ENCODE data around the gene SEC61B. TPM values are rescaled to one million over a fixed set of nuclear protein-coding genes. Genes with fewer than 3 reads are reported as not detected.
A peak's percentile ranks its signal among the peaks of the same experiment; 100 is the strongest.
"Not testable (repeated sequence)": the region's sequence is repeated elsewhere in the genome, so short reads cannot be mapped to it uniquely, and the experiment has no call there.

The SEC61B gene
- total RNA-seq, 1 experiment from 2014 or later, result 107 TPM

- DNase-seq (ENCODE audit: low read depth), result no peak
Observed at GRCh38 chr9:99235926-99236634, 14.0 kb downstream of the SEC61B start.

- no peak for DNase-seq (ENCODE audit: low read depth)
Observed at GRCh38 chr9:99237356-99237755, 15.3 kb downstream of the SEC61B start.

GRCh38 chr9:99237849-99238248 is 15.8 kb downstream of the SEC61B start:
- not testable (repeated sequence) for DNase-seq (ENCODE audit: low read depth)

GRCh38 chr9:99238331-99238730 is 16.2 kb downstream of the SEC61B start:
- DNase-seq (ENCODE audit: low read depth), result no peak

DNA sequence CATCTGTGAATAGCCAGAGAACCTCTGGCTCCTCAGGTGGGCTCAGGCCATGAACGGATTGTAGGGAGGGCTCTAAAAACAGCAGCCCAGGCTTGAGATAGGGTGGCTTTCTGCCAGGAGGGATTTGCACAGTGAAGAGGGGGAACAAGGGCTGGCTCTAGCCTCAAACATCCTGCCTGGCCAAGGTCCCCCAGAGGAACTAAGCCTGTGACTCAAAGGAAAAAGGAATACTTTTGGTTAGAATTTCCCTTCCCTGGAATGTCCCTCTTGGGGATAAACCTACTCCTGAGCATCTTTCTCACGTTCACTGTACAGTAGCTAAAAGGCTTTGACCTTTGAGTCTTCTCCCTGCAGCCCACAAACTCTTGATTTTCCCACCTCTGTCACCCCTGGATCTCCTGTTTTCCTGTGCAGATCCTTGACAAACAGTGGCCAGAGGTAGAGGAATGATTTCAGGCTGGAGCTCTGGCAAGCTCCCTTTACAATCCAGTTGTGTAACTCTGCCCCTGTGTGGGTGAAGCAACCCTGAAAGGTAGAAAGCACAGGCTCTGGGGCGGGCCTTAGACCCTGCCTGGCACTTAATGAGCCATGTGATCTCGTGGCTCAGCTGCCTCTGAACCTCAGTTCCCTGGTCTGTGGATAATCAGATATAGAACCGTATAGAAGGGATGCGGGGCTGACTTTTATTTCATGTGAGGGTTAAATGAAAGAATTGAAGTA is 17.4 kb downstream of the SEC61B start:
- peak; percentile 62 for DNase-seq (ENCODE audit: low read depth)

DNA sequence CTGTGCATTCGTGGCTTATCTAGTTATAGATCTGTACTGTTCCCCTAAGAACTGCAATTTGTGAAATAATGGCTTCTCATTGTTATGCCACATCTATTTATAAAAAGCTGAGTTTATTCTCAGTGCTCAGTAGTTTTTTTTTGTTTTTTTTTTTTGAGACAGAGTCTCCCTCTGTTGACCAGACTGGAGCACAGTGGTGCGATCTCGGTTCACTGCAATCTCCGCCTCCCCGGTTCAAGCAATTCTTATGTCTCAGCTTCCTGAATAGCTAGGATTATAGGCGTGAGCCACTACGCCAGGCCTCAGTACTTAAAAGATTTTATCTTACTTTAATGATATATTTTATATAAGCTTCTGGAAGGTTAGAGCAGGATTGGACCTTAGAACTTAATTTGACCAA is 19.0 kb downstream of the SEC61B start:
- DNase-seq (ENCODE audit: low read depth), result no peak

DNA sequence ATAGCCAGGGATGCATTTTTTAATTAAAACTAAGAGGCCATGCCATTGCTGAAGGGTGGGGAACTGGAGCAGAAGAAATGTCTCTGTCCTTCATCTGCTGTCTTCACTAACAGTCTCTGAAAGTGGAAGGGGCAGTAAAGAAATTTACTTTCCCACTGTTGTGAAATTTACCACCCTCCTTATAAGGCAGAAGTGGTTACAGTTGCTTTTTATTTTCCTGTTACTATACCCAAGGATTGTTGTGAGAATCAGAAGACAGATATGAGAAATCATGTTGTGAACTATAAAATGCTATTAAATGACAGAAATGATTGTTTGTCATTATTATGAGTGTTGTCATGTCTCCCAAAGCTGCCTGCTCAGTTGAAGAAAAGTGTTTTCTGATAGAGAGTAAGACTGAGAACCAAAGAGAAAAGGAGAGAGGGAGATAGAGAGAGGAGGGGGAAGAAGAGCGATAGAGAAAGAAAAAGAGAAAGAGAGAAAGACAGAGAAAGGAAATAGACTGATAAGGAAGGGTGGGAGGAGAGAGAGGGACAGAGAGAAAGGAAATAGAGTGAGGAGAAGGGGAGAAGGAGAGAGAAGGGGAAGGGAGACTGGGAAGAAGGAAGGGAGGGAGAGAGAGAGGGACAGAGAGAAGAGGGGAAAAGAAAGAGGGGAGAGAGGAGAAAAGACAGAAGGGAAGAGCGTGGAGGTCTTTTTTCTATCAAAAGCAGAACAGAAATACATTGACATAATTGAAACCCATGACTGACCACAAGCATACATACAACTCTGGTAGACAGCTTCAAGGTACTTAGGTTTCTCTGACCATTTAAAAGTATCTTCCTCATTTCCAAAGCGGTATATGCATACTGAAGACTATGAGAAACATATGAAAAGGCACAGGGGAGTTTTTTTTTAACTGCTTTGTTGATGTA is 22.5 kb downstream of the SEC61B start:
- DNase-seq (ENCODE audit: low read depth), result no peak

DNA sequence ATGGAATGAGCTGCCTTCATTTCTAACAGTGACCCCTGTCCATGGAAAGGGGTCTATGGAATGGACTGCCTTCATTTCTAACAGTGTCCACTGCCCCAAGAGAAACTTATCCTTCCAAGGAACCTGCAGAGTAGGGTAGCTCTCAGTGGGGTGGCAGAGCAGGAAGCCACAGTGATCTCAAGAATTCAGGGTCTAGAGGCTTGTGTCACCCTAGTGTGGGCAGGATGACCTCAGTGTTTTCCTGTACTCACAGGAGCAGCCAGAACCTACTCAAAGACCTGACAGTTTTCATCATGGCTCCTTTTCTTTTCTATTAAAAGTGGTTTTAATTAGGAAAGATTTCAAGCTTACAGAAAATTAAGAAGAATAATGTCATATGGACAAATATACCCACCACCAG is 27.5 kb downstream of the SEC61B start:
- peak; percentile 47 for DNase-seq (ENCODE audit: low read depth)

DNA sequence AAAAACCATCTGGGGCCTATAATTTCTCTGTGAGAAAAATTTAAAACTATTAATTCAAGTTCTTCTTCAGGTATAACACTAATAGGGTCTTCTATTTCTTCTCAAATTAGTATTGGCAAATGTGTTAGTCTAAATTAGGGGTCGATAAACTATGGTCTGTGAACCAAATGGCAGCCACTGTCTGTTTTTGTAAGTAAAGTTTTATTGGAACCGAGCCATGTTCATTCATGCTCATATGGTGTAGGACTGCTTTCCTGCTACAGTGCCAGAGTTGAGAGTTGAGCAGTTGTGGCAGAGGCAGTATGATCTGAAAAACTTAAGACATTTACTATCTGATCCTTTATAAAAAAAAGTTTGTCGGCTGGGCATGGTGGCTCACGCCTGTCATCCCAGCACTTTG is 29.1 kb downstream of the SEC61B start:
- DNase-seq (ENCODE audit: low read depth), result no peak

GRCh38 chr9:99253134-99253533 is 31.1 kb downstream of the SEC61B start:
- no peak for DNase-seq (ENCODE audit: low read depth)

- peak; percentile 68 for DNase-seq (ENCODE audit: low read depth)
Observed at GRCh38 chr9:99253772-99254431, 31.8 kb downstream of the SEC61B start.

DNA sequence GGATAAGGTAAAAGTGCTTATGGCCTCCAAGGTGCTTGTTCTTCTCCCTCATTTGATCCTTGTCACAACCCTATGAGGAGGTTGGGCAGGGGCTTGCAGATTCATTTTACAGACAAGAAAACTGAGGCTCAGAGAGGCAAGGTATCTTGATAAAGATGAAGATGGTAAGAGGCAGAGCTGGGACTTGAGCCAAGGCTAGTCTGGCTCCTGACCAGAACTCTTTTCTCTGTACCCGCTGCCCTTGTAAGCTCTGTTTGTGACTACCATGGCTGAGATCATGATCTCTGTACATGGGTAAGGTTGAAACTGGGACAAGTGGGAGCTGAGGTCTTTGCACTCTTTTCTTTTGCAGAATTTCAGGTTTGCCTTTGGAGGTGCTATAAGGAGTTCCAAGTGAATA is 33.6 kb downstream of the SEC61B start:
- DNase-seq (ENCODE audit: low read depth), result no peak

DNA sequence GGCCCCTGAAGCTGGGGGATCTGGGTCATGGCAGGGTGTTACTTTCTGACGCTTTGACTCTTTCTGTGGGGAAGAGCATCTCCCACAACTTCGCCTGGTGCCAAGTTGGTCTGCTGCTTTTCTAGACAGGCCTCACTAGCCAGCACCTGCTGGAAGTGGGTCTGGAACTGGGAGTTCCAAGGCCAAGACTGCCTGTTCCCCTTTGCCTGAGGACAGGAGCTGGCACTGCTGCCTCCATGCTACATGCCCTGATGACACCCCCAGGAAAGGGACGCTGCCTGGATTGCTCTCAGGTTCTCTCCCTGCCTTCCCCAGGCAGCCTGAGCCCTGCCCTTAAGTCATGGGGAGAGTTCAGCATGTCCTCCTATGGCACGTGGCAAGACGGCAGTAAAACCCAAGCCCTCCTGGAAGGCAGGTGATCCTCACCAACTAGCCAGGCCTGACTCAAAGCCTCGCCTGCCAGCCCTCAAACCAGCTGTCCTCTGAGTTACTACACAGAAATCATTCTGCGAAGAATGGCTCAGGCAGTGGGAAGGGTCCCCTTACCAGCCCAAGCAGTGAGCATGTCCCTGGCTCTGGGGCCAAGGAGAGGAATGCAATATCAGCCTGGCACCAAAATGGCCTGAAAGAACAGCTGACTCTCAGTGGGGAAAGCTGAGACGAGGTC is 35.8 kb downstream of the SEC61B start:
- no peak for DNase-seq (ENCODE audit: low read depth)

- DNase-seq (ENCODE audit: low read depth), result no peak
Observed at GRCh38 chr9:99259231-99259918, 37.3 kb downstream of the SEC61B start.

- no peak for DNase-seq (ENCODE audit: low read depth)
Observed at GRCh38 chr9:99261923-99262322, 39.8 kb downstream of the SEC61B start.

DNA sequence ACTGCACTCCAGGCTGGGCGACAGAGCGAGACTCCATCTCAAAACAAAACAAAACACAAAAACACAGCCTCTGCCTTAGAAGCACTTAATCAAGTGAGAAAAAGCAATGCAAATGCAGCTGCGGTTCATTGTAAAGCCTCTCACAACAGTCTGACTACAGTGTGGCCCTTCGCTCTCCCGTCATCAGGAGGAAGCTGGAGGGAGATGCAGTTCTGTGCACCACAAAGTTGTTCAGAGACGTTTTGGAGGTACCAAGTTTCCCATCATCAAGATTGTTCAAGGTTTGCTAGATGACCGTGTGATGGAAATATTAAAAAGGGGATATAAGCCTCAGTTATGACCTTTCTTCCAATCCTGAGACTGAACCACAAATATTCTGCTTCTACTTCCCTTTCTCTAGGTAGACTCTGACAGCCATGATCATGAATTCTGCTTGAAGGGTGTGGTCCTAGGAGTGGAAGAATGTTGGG is 40.9 kb downstream of the SEC61B start:
- no peak for DNase-seq (ENCODE audit: low read depth)

DNA sequence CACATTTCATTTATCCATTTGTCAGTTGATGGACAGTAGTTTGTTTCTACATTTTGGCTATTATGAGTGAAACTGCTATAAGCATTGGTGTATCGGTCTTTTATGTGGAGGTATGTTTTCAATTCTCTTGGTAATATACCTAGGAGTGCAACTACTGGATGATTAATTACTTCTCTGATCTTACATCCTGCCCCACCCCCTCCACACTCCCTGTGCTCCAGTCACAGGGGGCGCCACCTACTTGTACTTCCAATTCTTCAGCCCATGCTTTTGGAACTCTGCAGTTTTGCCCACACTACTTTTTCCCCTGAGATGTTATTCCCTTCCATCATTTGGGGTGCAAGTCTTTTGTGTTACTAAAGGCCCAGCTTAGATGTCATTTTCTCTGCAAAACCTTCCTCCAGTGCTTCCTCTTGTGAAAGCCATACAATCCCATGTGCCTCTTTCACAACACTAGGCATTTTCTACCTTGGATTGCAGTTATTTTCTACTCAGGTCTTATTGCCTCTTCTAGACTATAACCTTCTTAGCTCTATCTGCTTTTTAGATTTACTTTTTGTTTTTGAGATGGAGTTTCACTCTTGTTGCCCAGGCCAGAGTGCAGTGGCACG is 42.1 kb downstream of the SEC61B start:
- DNase-seq (ENCODE audit: low read depth), result peak; percentile 25

DNA sequence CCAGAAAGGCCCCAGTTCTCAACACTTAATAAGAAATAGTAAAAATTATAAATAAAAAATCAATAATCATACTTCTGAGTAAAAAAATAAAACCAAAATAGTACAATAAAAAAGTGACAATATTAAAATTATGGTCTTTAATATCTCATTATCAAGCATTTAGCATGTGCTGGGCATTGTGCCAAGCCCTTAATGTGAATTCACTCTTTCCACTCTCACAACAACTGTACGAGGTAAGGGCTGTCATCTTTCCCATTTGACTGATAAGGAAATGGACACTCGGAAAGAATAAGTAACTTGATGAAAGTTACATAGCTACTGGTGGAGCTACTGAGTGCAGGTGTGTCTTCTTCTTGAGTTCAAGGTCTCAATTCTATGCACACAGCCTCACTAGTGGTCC is 43.6 kb downstream of the SEC61B start:
- DNase-seq (ENCODE audit: low read depth), result no peak

GRCh38 chr9:99266255-99267023 is 44.4 kb downstream of the SEC61B start:
- peak; percentile 64 for DNase-seq (ENCODE audit: low read depth)
